SKM-1 (cell line): ENCODE measurements around the gene GPBP1.
"Not testable (repeated sequence)": the region's sequence is repeated elsewhere in the genome, so short reads cannot be mapped to it uniquely, and the experiment has no call there.

Experiments
- DNase-seq: peaks from one replicate; lab custom pipeline; 2025; ENCODE audit not compliant: unreplicated experiment; lab: John Stamatoyannopoulos, UW

Gene GPBP1

GRCh38 chr5:57176350-57176857 is 2.5 kb downstream of the GPBP1 start:
- DNase-seq: no peak

DNA sequence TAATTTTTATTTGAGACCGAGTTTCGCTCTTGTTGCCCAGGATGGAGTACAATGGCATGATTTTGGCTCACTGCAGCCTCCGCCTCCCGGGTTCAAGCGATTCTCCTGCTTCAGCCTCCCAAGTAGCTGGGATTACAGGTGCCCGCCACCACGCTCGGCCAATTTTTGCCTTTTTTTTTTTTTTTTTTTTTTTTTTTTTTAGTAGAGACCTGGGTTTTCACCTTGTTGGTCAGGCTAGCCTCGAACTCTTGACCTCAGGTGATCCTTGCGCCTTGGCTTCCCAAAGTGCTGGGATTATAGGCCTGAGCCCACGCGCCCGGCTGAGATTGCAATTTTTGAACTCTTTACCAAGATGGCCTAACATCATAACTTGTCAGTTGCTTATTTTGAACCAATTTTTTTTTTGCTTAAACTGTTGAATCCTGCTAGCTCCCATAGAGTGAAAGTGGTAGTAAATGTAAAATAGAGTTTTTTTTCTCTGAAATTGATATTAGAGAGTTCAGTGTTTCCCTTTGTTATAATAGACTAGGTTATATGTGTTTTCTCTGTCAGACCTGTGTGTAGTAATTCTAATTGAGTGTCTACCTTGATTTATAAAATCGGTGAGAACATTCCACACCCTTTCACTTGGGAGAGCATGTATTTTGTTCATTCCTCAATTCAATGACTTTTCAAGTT is 3.8 kb downstream of the GPBP1 start:
- DNase-seq: no peak

- DNase-seq: not testable (repeated sequence)
Observed at GRCh38 chr5:57178238-57178637, 4.4 kb downstream of the GPBP1 start.

- DNase-seq: no peak
Observed at GRCh38 chr5:57179262-57180200, 5.7 kb downstream of the GPBP1 start.

- DNase-seq: no peak
Observed at GRCh38 chr5:57181154-57181553, 7.3 kb downstream of the GPBP1 start.

- DNase-seq: no peak
Observed at GRCh38 chr5:57184322-57184721, 10.5 kb downstream of the GPBP1 start.

DNA sequence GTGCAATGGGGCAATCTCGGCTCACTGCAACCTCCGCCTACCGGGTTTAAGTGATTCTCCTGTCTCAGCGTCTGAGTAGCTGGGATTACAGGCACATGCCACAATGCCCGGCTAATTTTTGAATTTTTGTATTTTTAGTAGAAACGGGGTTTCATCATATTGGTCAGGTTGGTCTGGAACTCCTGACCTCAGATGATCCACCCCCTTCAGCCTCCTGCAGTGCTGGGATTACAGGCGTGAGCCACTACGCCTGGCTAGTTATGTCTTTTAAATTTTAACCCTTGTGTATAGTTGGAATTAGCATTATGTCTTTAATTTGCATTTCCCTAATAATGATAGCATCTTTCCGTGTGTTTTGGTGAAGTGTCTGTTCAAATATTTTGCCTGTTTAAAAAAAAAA is 11.5 kb downstream of the GPBP1 start:
- no peak for DNase-seq

DNA sequence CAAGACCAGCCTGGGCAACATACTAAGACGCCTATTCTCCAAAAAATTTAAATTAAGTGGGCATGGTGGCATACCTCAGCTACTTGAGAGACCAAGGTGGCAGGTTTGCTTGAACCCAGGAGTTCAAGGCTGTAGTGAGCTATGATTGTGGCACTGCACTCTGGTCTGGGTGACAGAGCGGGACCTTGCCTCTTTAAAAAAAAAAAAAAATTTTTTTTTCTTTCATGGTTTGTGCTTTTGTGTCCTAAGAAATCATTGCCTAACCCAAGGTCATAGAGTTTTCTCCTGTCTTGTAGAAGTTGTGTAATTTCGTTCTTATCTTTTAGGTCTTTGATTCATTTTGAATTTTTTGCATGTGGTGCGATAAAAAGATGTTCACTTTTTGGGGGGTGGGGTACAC is 12.3 kb downstream of the GPBP1 start:
- DNase-seq: no peak

- not testable (repeated sequence) for DNase-seq
Observed at GRCh38 chr5:57187977-57188376, 14.1 kb downstream of the GPBP1 start.

GRCh38 chr5:57189515-57189914 is 15.7 kb downstream of the GPBP1 start:
- DNase-seq: no peak

DNA sequence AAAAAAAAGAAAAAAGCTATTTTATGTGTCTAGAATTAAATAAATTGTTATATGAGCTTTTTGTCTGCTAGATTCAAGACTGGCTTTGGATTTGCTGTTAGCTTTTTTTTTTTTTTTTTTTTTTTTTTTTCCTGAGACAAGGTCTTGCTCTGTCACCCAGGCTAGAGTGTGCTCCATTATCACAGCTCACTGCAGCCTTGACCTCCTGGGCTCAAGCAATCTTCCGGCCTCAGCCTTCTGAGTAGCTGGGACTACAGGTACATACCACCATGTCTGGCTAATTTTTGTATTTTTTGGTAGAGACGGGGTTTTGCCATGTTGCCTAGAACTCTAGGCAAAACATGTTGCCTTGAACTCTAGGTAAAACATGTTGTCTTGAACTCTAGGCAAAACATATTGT is 16.7 kb downstream of the GPBP1 start:
- DNase-seq: no peak

DNA sequence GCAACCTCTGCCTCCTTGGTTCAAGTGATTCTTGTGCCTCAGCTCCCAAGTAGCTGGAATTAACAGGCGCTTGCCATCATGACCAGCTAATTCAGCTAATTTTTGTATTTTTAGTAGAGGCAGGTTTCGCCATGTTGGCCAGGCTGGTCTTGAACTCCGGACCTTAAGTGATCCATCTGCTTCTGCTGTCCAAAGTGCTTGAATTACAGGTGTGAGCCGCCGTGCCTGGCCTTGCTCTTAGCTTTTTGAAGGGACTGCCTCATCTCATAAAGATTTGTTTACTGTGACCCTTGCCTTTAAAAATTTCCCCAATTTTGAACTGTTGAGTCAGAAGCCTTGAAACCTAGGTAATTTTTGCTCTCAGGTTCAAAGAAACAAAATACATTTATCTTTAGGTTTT is 17.3 kb downstream of the GPBP1 start:
- no peak for DNase-seq

DNA sequence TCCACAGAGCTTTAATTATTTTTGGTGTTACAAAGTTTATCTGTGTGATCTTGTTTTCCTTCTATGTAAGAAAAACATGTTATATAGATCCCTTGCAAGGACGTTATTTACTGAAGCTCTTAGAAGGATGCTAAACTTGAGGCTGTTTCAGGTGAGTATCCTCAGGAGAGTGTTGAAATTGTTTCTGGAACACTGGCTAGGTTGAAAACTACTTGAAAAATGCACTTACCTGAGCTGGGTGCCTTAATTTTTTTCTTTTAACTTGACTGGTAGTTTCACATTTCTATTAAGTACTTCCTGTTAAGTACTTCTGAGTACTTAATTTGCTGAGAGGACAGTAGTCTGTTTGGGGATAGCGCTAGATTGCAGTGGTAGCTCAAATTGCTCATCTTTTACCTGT is 18.1 kb downstream of the GPBP1 start:
- DNase-seq: no peak

DNA sequence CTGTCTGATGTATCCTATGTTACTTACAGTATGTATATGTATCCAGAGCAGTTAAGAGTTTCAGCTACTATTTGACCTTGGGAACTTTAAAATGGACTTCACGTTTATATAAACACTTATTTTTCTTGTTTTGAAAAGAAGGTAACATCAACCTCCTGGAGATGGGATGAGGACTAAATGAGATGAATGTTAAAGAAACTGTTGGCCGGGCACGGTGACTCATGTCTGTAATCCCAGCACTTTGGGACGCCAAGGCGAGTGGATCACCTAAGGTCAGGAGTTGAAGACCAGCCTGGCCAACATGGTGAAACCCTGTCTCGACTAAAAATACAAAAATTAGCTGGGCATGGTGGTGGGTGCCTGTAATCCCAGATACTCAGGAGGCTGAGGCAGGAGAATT is 19.0 kb downstream of the GPBP1 start:
- not testable (repeated sequence) for DNase-seq

DNA sequence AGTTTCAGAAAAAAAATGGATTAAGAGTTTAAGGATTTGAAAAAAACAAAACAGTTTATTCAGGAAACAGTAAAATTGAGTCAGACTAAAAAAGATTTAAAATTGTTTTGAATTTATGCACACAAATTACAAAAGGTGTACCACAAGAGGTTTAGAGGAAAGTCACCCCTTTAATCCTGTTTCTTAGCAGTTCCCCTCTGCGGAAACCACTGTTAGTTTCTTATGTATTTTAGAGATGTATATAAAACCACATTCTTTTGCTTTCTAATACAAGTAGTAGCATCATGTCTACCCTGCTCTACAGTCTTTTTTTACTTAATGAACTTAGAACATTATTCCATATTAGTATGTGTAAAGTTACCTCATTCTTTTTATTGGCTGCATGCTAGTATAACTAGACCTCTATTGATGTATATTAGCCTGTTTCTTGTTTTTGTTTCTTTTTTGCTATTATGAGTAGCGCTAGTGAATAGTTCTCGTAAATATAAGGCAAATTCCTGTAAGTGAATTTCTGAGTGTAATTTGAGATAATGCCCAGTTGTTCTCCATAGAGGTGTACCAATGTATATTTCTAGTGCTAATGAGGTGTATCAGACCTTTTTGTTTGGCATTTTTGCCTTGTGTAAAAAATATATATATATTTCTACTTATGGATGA is 20.0 kb downstream of the GPBP1 start:
- no peak for DNase-seq

DNA sequence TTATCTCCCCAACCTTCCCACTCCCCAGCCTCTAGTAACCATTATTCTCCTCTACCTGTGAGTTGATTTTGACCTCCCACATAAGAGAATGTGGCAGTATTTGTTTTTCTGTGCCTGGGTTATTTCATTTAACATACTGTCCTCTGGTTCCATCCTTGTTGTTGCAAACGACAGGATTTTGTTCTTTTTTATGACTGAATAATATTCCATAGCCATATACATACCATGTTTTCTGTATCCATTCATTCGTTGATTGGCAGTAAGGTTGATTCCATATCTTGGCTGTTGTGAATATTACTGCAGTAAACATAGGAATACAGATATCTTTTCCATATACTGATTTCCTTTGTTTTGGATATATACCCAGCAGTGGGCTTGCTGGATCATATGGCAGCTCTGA is 20.8 kb downstream of the GPBP1 start:
- DNase-seq: no peak

GRCh38 chr5:57195060-57195459 is 21.2 kb downstream of the GPBP1 start:
- DNase-seq: no peak

DNA sequence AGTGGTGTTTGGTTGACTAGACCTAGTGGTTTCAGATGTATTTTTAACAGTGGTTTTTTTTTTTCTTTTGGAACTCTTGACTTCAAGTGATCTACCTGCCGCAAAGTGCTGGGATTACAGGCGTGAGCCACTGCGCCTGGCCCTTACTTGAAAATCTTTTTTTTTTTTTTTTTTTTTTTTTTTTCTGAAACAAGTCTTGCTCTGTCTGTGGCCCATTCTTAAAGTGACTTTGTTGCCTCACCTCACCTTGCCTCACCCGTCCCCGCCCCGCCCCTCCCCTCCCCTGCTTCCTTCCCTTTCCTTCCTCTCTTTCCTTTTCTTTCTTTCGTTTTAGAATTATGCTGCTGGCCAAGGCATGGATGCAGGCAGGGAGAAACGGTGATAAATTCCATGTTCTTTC is 26.0 kb downstream of the GPBP1 start:
- peak; percentile 52 for DNase-seq

DNA sequence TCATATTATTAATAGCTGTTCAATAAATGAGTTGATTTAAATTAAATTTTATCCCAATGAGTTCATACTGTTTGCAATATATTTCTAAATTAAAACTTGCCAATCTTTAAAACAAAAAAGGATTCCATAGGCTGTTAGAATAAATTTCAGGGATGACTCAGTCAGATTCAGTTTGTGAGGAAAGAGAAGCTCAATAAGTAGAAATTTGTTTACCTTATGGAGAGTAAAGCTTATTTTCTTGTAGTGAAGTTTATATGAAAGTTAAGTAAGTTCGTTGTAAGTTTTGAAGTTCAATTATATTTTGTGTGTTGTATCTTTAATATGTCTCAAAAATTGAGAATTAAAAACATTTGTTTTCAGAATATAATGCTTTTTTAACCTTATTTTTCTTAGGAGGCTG is 29.0 kb downstream of the GPBP1 start:
- no peak for DNase-seq

- DNase-seq: no peak
Observed at GRCh38 chr5:57207007-57207653, 33.3 kb downstream of the GPBP1 start.

DNA sequence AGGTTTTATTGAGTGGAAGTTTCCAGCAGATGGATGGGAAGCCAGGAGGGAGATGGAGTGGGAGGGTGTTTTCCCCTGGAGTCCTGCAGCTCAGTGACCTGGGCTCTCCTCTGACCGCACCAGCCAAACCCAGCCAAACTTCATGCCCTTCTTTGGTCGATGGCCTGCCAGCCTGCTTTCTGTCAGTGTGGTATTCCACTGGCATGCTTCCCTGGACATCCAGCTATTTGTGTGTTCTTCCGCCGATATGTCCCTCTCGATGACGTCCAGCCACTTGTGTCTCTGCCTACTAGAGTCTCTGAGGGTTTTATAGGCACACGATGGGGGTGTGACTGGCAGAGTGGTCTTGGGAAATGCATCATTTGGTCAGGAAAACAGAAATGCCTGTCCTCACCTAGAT is 33.8 kb downstream of the GPBP1 start:
- no peak for DNase-seq
